Activated gamma-delta T cell treated with Interleukin-2 at 50 U/mL for 16 hours (primary cell): Measurements from ENCODE around the gene STOM.
"Not testable (repeated sequence)": the region's sequence is repeated elsewhere in the genome, so short reads cannot be mapped to it uniquely, and the experiment has no call there.

Experiments
- DNase-seq: peaks from one replicate; pipeline ENCODE4 v3.0.0-alpha.2; 2020

Gene STOM

GRCh38 chr9:121369595-121370265 is at the start of gene STOM:
Gene STOM (minus strand): TSS chr9:121370250. CDS start chr9:121370187, 63 bp downstream.
- peak; percentile 73 for DNase-seq

DNA sequence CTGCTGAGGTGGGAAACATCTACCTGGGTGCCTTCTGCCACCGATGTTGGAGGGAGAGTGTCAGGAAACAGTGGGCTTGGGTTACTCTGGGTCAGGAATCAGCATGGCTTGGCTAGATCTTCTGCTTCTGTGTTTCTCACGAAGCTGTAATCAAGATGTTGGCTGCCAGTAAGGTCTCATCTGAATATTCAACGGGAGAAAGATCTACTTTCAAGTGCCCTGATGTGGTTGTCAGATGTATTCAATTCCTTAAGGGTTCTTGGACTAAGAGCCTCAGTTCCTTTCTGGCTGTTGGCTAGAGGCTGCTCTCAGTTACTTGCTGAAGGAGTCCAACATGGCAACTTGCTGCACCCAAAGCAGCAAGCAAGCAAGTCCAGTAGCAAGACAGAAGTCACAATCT is 41.9 kb upstream of the STOM start:
- DNase-seq: no peak

GRCh38 chr9:121405899-121406298 is 35.8 kb upstream of the STOM start:
- no peak for DNase-seq

DNA sequence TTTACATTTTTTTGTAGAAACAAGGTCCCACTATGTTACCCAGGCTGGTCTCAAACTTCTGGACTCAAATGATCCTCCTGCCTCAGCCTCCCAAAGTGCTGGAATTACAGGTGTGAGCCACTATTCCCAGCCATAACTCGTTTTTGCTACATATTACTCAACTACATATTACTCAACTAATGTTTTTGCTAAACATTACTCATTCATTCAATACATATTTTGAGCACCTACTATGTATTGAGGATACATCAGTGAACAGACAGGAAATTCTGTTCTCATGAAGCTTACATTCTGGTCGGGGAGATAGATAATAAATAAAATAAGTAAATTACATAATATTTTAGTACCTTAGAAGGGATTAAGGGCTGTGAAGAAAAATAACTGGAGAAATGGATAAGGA is 34.9 kb upstream of the STOM start:
- no peak for DNase-seq

GRCh38 chr9:121399883-121400607 is 30.0 kb upstream of the STOM start:
- DNase-seq: no peak

DNA sequence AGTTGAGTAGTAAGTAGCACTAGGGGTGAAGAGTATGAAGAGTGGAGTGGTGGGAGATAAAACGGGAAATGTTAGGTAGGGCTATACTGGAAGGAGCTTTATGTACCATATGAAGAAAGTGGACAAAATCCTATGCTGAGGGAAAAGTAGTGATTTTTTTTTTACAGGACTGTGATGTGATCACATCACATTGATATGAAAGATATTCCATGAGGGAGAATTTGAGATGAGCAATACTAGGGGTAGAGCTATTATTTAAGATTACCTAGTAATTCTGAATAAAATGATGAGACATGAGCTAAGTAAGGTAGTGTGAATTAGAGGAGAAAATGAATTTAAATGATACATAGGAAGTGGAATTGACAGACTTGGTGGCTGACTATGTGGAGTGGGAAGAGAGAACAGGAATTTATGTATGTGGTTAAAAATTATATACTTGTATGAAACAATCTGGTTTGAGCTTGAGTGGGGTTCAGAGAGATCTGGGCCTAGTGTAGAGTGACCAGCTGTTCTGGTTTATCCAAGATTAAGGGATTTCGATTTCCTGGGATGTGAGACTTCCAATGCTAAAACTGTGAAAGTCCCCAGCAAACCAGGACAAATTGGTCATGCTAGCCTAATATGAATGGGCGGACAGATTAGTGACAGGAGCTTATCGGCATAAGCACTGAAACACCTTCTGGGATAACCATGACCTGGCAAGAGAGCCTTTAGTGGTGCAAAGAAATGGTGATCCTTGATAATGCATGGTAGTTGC is 29.3 kb upstream of the STOM start:
- no peak for DNase-seq

DNA sequence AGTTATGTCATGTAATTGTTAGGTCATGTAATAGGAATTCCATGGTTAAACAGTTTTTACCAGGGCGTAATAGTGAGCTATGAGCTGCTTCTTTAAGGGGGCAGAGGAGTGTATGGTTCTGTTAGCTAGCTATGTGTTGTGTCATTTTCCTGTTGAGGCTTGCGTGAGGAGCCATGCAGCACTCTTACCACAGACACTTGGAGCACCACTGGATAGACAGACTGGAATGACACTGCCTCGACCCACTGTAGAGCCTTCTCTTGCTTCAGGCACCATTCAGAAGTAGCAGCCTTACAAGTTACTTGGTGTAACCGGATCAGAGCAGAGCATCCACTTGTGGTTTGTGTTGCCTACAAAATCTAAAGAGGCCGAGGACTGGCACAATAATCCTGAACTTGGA is 28.3 kb upstream of the STOM start:
- DNase-seq: no peak

DNA sequence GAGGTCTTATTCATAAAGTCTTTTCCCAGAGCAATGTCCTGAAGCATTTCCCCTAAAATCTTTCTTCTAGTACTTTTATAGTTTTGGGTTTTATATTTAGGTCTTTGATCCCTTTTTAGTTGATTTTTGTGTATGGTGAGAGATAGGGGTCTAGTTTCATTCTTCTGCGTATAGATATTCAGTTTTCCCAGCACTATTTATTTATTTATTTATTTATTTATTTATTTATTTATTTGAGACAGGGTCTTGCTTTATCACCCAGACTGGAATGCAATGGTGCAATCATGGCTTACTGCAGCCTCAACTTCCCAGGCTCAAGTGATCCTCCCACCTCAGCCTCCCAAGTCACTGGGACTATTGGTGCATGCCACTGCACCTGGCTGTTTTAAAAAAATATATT is 27.2 kb upstream of the STOM start:
- not testable (repeated sequence) for DNase-seq

GRCh38 chr9:121395558-121395957 is 25.5 kb upstream of the STOM start:
- no peak for DNase-seq

GRCh38 chr9:121394292-121394691 is 24.2 kb upstream of the STOM start:
- no peak for DNase-seq

- DNase-seq: no peak
These were observed 23.3 kb upstream of the STOM start for GRCh38 chr9:121393318-121393717.

DNA sequence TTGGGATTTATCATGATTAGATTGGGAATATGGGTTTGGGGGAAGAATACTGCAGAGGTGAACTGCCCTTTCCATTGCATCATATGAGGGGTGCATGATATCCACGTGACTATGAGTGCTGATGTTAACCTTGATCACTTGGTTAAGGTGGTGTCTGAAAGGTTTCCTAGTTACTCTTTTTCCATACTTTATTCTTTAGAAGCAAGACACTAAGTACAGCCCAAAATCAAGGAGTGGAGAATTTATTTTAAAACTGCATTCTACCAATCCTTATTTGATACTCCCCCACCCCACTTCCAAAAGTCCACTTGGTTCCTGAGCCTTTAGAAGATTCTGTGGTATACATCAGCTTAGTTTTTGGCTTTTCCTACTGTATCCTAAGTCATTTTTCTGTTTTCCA is 20.3 kb upstream of the STOM start:
- DNase-seq: no peak

- no peak for DNase-seq
These were observed 18.3 kb upstream of the STOM start for GRCh38 chr9:121388140-121388905.

- DNase-seq: no peak
These were observed 16.6 kb upstream of the STOM start for GRCh38 chr9:121386442-121387175.

- DNase-seq: no peak
These were observed 13.7 kb upstream of the STOM start for GRCh38 chr9:121383715-121384114.

GRCh38 chr9:121380846-121381245 is 10.8 kb upstream of the STOM start:
- no peak for DNase-seq

GRCh38 chr9:121376214-121376830 is 6.3 kb upstream of the STOM start:
- no peak for DNase-seq

- DNase-seq: no peak
These were observed 3.1 kb upstream of the STOM start for GRCh38 chr9:121373011-121373729.

GRCh38 chr9:121372239-121373010 is 2.4 kb upstream of the STOM start:
- DNase-seq: no peak

DNA sequence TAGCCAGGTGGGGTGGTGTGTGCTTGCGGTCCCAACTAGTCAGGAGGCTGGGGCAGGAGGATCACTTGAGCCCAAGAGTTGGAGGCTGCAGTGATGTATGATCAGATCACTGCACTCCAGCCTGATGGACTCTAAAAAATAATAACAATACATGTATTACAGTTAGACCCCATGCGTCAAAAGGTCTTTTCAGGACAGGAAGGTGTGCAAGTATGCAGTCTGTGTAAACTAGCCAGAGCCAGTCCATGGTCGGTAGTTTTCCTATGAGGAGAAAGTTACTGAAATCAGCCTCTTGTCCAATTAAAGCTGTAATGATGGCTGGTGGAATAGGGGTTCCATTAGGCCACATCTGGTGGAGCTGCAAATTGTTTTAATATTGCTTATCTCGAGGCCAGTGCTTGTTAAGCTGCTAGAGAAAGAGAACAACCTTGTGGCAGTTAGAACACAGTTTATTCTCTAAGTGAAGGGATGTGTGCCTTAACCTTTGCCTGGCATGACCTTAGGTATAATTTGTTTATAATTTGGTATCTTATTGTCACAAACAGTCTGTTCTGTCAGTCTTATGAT is 1.5 kb upstream of the STOM start:
- DNase-seq: no peak
